ENCODE results near the gene GPR63. TPM values are rescaled to one million over a fixed set of nuclear protein-coding genes. Genes with fewer than 3 reads are reported as not detected.

Gene GPR63
- polyA plus RNA-seq, 3 donors = 0.03 to 0.07 TPM; not detected in 1

GRCh38 chr6:96766769-96767168 lies 70.5 kb downstream of the GPR63 start:
- Histone ChIP-seq H3K9ac (ENCODE audit: insufficient read depth, low read length, poor library complexity, severe bottlenecking) (no peak overlapping the region), H3K79me2 (ENCODE audit: insufficient read depth, low read length) (no peaks in the 10 kb centered on the region), H3K27me3 (ENCODE audit: control insufficient read depth in 2 of 2, insufficient read depth in 2 of 2, low read length in 2 of 2) (no peaks in the 10 kb centered on the region), H3K4me1 (ENCODE audit: control insufficient read depth in 1 of 2, insufficient read depth in 2 of 2, low read length in 2 of 2) (no peaks in the 10 kb centered on the region), H3K9me3 (replicated peaks in 1 of 2; ENCODE audit: control insufficient read depth in 1 of 2, insufficient read depth in 1 of 2, low read length in 2 of 2) (peaks cover 5 to 7% of the 10 kb centered on the region in 2 donors), H3K4me3 (replicated peaks in 1 of 3; ENCODE audit: low read depth in 2 of 3, low read length in 3 of 3) (no peak overlapping the region), H3K4me2 (replicated peaks; ENCODE audit: extremely low read depth, low read length, poor library complexity, severe bottlenecking) (no peak overlapping the region), H3K36me3 (replicated peaks in 1 of 2; ENCODE audit: control insufficient read depth in 1 of 2, insufficient read depth in 2 of 2, low read length in 2 of 2) (no peaks in the 10 kb centered on the region), H2AFZ (ENCODE audit: insufficient read depth, low read depth, low read length, poor library complexity, severe bottlenecking) (no peak overlapping the region), H3K27ac (ENCODE audit: low read depth in 1 of 2, low read length in 2 of 2) (no peak overlapping the region), H4K20me1 (ENCODE audit: insufficient read depth, low read length) (no peaks in the 10 kb centered on the region)
- Mint-ChIP-seq H3K4me1 (no peaks in the 10 kb centered on the region), H3K4me3 (no peak overlapping the region), H3K9me3 (peaks cover 2 to 16% (median 4%) of the 10 kb centered on the region in 7 donors), H3K27me3 (ENCODE audit: low read depth in 3 of 3) (no peaks in the 10 kb centered on the region), H3K27ac (no peak overlapping the region), H3K36me3 (no peaks in the 10 kb centered on the region)
- intact Hi-C loops (cut with micrococcal nuclease) = no loop called here
- DNase-seq = no peak
- no peak for TF ChIP-seq CTCF (IDR thresholded peaks at IDR 0.05)

GRCh38 chr6:96762599-96762998 lies 74.7 kb downstream of the GPR63 start:
- intact Hi-C loops (cut with micrococcal nuclease) = no loop called here

More at GRCh38 chr6:96762599-96762998, 74.7 kb downstream of the GPR63 start:
- Histone ChIP-seq H3K4me3 (replicated peaks in 1 of 3; ENCODE audit: low read depth in 2 of 3, low read length in 3 of 3) (no peak overlapping the region), H3K79me2 (ENCODE audit: insufficient read depth, low read length) (no peaks in the 10 kb centered on the region), H3K4me2 (replicated peaks; ENCODE audit: extremely low read depth, low read length, poor library complexity, severe bottlenecking) (no peak overlapping the region), H2AFZ (ENCODE audit: insufficient read depth, low read depth, low read length, poor library complexity, severe bottlenecking) (no peak overlapping the region), H3K9me3 (replicated peaks in 1 of 2; ENCODE audit: control insufficient read depth in 1 of 2, insufficient read depth in 1 of 2, low read length in 2 of 2) (no peaks in the 10 kb centered on the region), H4K20me1 (ENCODE audit: insufficient read depth, low read length) (no peaks in the 10 kb centered on the region), H3K27me3 (ENCODE audit: control insufficient read depth in 2 of 2, insufficient read depth in 2 of 2, low read length in 2 of 2) (no peaks in the 10 kb centered on the region), H3K9ac (ENCODE audit: insufficient read depth, low read length, poor library complexity, severe bottlenecking) (no peak overlapping the region), H3K4me1 (ENCODE audit: control insufficient read depth in 1 of 2, insufficient read depth in 2 of 2, low read length in 2 of 2) (no peaks in the 10 kb centered on the region), H3K27ac (ENCODE audit: low read depth in 1 of 2, low read length in 2 of 2) (no peak overlapping the region), H3K36me3 (replicated peaks in 1 of 2; ENCODE audit: control insufficient read depth in 1 of 2, insufficient read depth in 2 of 2, low read length in 2 of 2) (no peaks in the 10 kb centered on the region)
- Mint-ChIP-seq H3K27me3 (ENCODE audit: low read depth in 3 of 3) (peaks cover 0 to 1% (median 1%) of the 10 kb centered on the region in 3 donors), H3K4me3 (no peak overlapping the region), H3K4me1 (no peaks in the 10 kb centered on the region), H3K9me3 (peaks cover 0 to 1% (median 0%) of the 10 kb centered on the region in 7 donors), H3K36me3 (no peaks in the 10 kb centered on the region), H3K27ac (no peak overlapping the region)
- WGBS (ENCODE audit: insufficient coverage) = 89% methylated on average over 5 of the region's 6 CpGs
- no peak for TF ChIP-seq CTCF (IDR thresholded peaks at IDR 0.05)
- no peak for DNase-seq

All from CD14-positive monocyte (primary cell).